Mesenchymal stem cell (in vitro differentiated cells and primary cell): Measurements from ENCODE around the gene PPEF1.
A peak's percentile ranks its signal among the peaks of the same experiment; 100 is the strongest.

ENCODE experiments used
- DNase-seq: peaks from one replicate; pipeline ENCODE4 v3.0.0-alpha.2; 2013
- H2AFZ ChIP-seq: one replicate; pipeline ENCODE4 v1.6.1; 2013; ENCODE audit warnings: low read depth, mild to moderate bottlenecking, control low read depth, inconsistent platforms, low read length, moderate library complexity
- H2AK5ac ChIP-seq: 2 replicates; pipeline ENCODE4 v1.6.1; 2013; ENCODE audit warnings: low read length, moderate library complexity, mild to moderate bottlenecking, inconsistent platforms; ENCODE audit not compliant: severe bottlenecking
- H2BK120ac ChIP-seq: one replicate; pipeline ENCODE4 v1.6.1; 2013; ENCODE audit warnings: low read depth, mild to moderate bottlenecking, inconsistent platforms, low read length, moderate library complexity
- H2BK12ac ChIP-seq, 2 experiments: one replicate each; pipeline ENCODE4 v1.6.1; 2013; ENCODE audit warnings: inconsistent platforms in 2 of 2, low read length in 2 of 2, mild to moderate bottlenecking in 2 of 2, moderate library complexity in 2 of 2, control low read depth in 1 of 2
- H2BK15ac ChIP-seq: one replicate; pipeline ENCODE4 v1.6.1; 2013; ENCODE audit warnings: mild to moderate bottlenecking, low read depth, inconsistent platforms; ENCODE audit not compliant: poor library complexity, severe bottlenecking
- H2BK5ac ChIP-seq: 2 replicates; pipeline ENCODE4 v1.6.1; 2013; ENCODE audit warnings: low read depth, mild to moderate bottlenecking, low read length, control low read depth, inconsistent platforms; ENCODE audit not compliant: poor library complexity, severe bottlenecking
- H3K14ac ChIP-seq, 2 experiments: one replicate each; pipeline ENCODE4 v1.6.1; 2013; ENCODE audit warnings: inconsistent platforms in 2 of 2, low read length in 2 of 2, control low read depth in 1 of 2, mild to moderate bottlenecking in 1 of 2, moderate library complexity in 1 of 2
- H3K18ac ChIP-seq, 2 experiments: one replicate each; pipeline ENCODE4 v1.6.1; 2013; ENCODE audit warnings: inconsistent platforms in 2 of 2, low read length in 2 of 2, control low read depth in 1 of 2, low read depth in 1 of 2, mild to moderate bottlenecking in 1 of 2
- H3K23ac ChIP-seq, 2 experiments: one replicate each; pipeline ENCODE4 v1.6.1; 2013; ENCODE audit warnings: inconsistent platforms in 2 of 2, low read length in 2 of 2, mild to moderate bottlenecking in 2 of 2, moderate library complexity in 2 of 2, control low read depth in 1 of 2
- H3K27ac ChIP-seq: 2 replicates; pipeline ENCODE4 v1.5.1; 2013; ENCODE audit warnings: mild to moderate bottlenecking, moderate library complexity, low read length, control low read depth, inconsistent platforms; ENCODE audit not compliant: poor library complexity, severe bottlenecking
- H3K27me3 ChIP-seq, 2 experiments: 2 replicates each; pipeline versions ENCODE4 v1.6.1 to v1.7.0; 2013; ENCODE audit warnings: low read length in 2 of 2, mild to moderate bottlenecking in 2 of 2, moderate library complexity in 2 of 2, control low read depth in 1 of 2, inconsistent platforms in 1 of 2; ENCODE audit not compliant: control insufficient read depth in 1 of 2, insufficient read depth in 1 of 2
- H3K36me3 ChIP-seq, 2 experiments: 2 replicates each; pipeline versions ENCODE4 v1.6.1 to v1.7.0; 2013; ENCODE audit warnings: low read length in 2 of 2, control low read depth in 1 of 2, inconsistent platforms in 1 of 2, low read depth in 1 of 2, mild to moderate bottlenecking in 1 of 2; ENCODE audit not compliant: insufficient read depth in 2 of 2, control insufficient read depth in 1 of 2
- H3K4ac ChIP-seq, 2 experiments: one replicate each; pipeline ENCODE4 v1.6.1; 2013; ENCODE audit warnings: inconsistent platforms in 2 of 2, low read length in 2 of 2, mild to moderate bottlenecking in 2 of 2, moderate library complexity in 2 of 2, control low read depth in 1 of 2, low read depth in 1 of 2
- H3K4me1 ChIP-seq: 2 replicates; pipeline ENCODE4 v1.6.1; 2013; ENCODE audit warnings: low read depth, low read length, control low read depth; ENCODE audit not compliant: control insufficient read depth, insufficient read depth
- H3K4me2 ChIP-seq: 2 replicates; pipeline ENCODE4 v1.6.1; 2013; ENCODE audit warnings: low read length, mild to moderate bottlenecking, inconsistent platforms; ENCODE audit not compliant: poor library complexity, severe bottlenecking
- H3K4me3 ChIP-seq, 2 experiments: 2 replicates each; pipeline versions ENCODE4 v1.5.1 to v1.7.0; 2013; ENCODE audit warnings: low read length in 2 of 2, mild to moderate bottlenecking in 2 of 2, control low read depth in 1 of 2, low read depth in 1 of 2; ENCODE audit not compliant: insufficient read depth in 1 of 2
- H3K79me1 ChIP-seq: replicated peaks from 2 replicates; pipeline ENCODE4 v1.6.1; 2013; ENCODE audit warnings: mild to moderate bottlenecking, control low read depth, low read length, inconsistent platforms; ENCODE audit not compliant: poor library complexity, severe bottlenecking
- H3K9ac ChIP-seq: 2 replicates; pipeline ENCODE4 v1.7.0; 2013; ENCODE audit warnings: mild to moderate bottlenecking, low read length, moderate library complexity
- H3K9me3 ChIP-seq: 2 replicates; pipeline ENCODE4 v1.7.0; 2013; ENCODE audit warnings: mild to moderate bottlenecking, low read length; ENCODE audit not compliant: control insufficient read depth
- H4K8ac ChIP-seq: one replicate; pipeline ENCODE4 v1.6.1; 2013; ENCODE audit warnings: inconsistent platforms, mild to moderate bottlenecking, low read length, moderate library complexity
- H4K91ac ChIP-seq: one replicate; pipeline ENCODE4 v1.6.1; 2013; ENCODE audit warnings: mild to moderate bottlenecking, low read length, inconsistent platforms
- WGBS: methylation state at CpG from one replicate; pipeline ENCODE4 v1.1.7; 2013; ENCODE audit warnings: mixed read lengths; 5-methylcytosine and 5-hydroxymethylcytosine counted together

PPEF1 gene

GRCh38 chrX:18871161-18871890, 163.9 kb downstream of the PPEF1 start:
- Histone ChIP-seq H3K4me3 (no peak overlapping the region), H3K36me3 (no peaks in the 10 kb centered on the region), H3K79me1 (no peaks in the 10 kb centered on the region), H3K9ac (no peak overlapping the region), H4K8ac (no peak overlapping the region), H3K9me3 (no peaks in the 10 kb centered on the region), H2BK15ac (no peak overlapping the region), H2BK5ac (no peak overlapping the region), H3K18ac (no peak overlapping the region), H3K27ac (no peak overlapping the region), H2AK5ac (no peak overlapping the region), H2BK120ac (no peak overlapping the region), H3K14ac (no peak overlapping the region), H2BK12ac (no peak overlapping the region), H3K23ac (no peak overlapping the region), H3K4me2 (no peak overlapping the region), H4K91ac (no peak overlapping the region), H3K4me1 (peaks cover 10% of the 10 kb centered on the region), H3K4ac (no peak overlapping the region), H2AFZ (no peak overlapping the region), H3K27me3 (peaks cover 0 to 52% of the 10 kb centered on the region in 2 experiments)
- 83% methylated on average over 5 of the region's 10 CpGs for WGBS
- DNase-seq: no peak

- 87% methylated on average over 9 of the region's 12 CpGs for WGBS
- Histone ChIP-seq H3K23ac (no peak overlapping the region), H3K4ac (no peak overlapping the region), H2BK120ac (no peak overlapping the region), H3K36me3 (no peaks in the 10 kb centered on the region), H3K79me1 (no peaks in the 10 kb centered on the region), H4K91ac (no peak overlapping the region), H4K8ac (no peak overlapping the region), H3K14ac (no peak overlapping the region), H3K4me3 (no peak overlapping the region), H3K27ac (no peak overlapping the region), H2AFZ (no peak overlapping the region), H2BK15ac (no peak overlapping the region), H3K4me2 (no peak overlapping the region), H2BK12ac (no peak overlapping the region), H3K9me3 (no peaks in the 10 kb centered on the region), H3K18ac (peak overlapping the region in 1 of 2 experiments; percentile 21), H2AK5ac (no peak overlapping the region), H3K4me1 (peaks cover 10% of the 10 kb centered on the region), H3K27me3 (peaks cover 0 to 52% of the 10 kb centered on the region in 2 experiments), H2BK5ac (no peak overlapping the region), H3K9ac (no peak overlapping the region)
- no peak for DNase-seq
Measured at GRCh38 chrX:18871970-18872369, 164.5 kb downstream of the PPEF1 start.

GRCh38 chrX:18872621-18873020, 165.2 kb downstream of the PPEF1 start:
- Histone ChIP-seq H2AK5ac (no peak overlapping the region), H3K4me3 (no peak overlapping the region), H2BK120ac (peak overlapping the region; percentile 73), H3K18ac (peak overlapping the region; percentile 0 to 43), H3K79me1 (no peaks in the 10 kb centered on the region), H3K14ac (no peak overlapping the region), H3K4ac (no peak overlapping the region), H3K9ac (peak overlapping the region; percentile 36), H3K36me3 (no peaks in the 10 kb centered on the region), H4K91ac (peak overlapping the region; percentile 27), H2AFZ (no peak overlapping the region), H4K8ac (no peak overlapping the region), H3K27me3 (peaks cover 0 to 56% of the 10 kb centered on the region in 2 experiments), H3K4me1 (peaks cover 10% of the 10 kb centered on the region), H3K23ac (no peak overlapping the region), H2BK15ac (no peak overlapping the region), H3K27ac (no peak overlapping the region), H3K9me3 (no peaks in the 10 kb centered on the region), H2BK12ac (peak overlapping the region in 1 of 2 experiments; percentile 54), H3K4me2 (no peak overlapping the region), H2BK5ac (no peak overlapping the region)
- DNase-seq: no peak
- WGBS: 98% methylated on average over 8 of the region's 8 CpGs

DNA sequence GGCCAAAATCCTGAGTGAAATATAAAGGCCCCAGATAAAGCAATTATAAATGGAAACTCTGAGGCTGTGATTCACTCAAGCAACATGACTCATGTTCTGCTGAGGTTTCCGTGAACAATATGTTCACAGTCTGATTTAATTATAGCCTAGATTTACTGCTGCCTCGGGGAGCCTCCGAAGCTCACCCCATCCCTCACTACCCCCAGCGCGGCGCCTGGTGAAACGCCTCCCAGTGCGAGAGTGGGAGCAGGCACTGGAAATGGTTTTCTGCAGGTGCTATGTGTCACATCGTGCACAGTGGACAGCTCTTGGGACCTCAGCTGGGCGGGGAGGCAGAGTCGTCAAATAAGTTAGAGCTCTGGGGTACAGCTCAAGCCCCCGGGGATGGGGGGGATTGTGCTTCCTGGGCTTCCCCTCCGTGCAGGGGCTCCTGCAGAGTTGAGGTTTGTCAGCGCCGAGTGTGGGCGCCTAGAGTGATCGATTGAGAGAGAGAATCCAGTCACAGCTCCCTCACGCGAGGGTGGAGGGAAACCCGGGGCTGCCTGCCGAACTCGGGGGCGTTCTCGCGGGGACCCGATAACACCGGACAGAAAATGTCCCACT, 165.8 kb downstream of the PPEF1 start:
- Histone ChIP-seq H4K91ac (no peak overlapping the region), H2BK12ac (no peak overlapping the region), H3K9me3 (no peaks in the 10 kb centered on the region), H3K4me2 (peak overlapping the region; percentile 14), H3K23ac (no peak overlapping the region), H3K4me1 (peaks cover 10% of the 10 kb centered on the region), H2AK5ac (no peak overlapping the region), H3K79me1 (no peaks in the 10 kb centered on the region), H3K4ac (no peak overlapping the region), H2BK120ac (no peak overlapping the region), H2AFZ (no peak overlapping the region), H4K8ac (no peak overlapping the region), H3K18ac (peak overlapping the region in 1 of 2 experiments; percentile 28), H3K27me3 (peaks cover 0 to 55% of the 10 kb centered on the region in 2 experiments), H2BK15ac (no peak overlapping the region), H3K4me3 (peak overlapping the region in 1 of 2 experiments; percentile 58), H3K27ac (no peak overlapping the region), H3K36me3 (no peaks in the 10 kb centered on the region), H3K9ac (peak overlapping the region; percentile 36), H2BK5ac (no peak overlapping the region), H3K14ac (no peak overlapping the region)
- 63% methylated on average over 26 of the region's 27 CpGs for WGBS
- DNase-seq: peak; percentile 75
